ENCODE data around the gene RASGEF1B.
"Not testable (repeated sequence)": the region's sequence is repeated elsewhere in the genome, so short reads cannot be mapped to it uniquely, and the experiment has no call there.

The RASGEF1B gene

GRCh38 chr4:81421346-81422218, 50.1 kb downstream of the RASGEF1B start:
- TF ChIP-seq, protein P1, sequence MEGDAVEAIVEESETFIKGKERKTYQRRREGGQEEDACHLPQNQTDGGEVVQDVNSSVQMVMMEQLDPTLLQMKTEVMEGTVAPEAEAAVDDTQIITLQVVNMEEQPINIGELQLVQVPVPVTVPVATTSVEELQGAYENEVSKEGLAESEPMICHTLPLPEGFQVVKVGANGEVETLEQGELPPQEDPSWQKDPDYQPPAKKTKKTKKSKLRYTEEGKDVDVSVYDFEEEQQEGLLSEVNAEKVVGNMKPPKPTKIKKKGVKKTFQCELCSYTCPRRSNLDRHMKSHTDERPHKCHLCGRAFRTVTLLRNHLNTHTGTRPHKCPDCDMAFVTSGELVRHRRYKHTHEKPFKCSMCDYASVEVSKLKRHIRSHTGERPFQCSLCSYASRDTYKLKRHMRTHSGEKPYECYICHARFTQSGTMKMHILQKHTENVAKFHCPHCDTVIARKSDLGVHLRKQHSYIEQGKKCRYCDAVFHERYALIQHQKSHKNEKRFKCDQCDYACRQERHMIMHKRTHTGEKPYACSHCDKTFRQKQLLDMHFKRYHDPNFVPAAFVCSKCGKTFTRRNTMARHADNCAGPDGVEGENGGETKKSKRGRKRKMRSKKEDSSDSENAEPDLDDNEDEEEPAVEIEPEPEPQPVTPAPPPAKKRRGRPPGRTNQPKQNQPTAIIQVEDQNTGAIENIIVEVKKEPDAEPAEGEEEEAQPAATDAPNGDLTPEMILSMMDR (IDR thresholded peaks at IDR 0.05; ENCODE audit: low read depth, low read length) = no peak
- H3K4me3 ChIP-seq (ENCODE audit: low read depth, low read length) = no peak overlapping the region

DNA sequence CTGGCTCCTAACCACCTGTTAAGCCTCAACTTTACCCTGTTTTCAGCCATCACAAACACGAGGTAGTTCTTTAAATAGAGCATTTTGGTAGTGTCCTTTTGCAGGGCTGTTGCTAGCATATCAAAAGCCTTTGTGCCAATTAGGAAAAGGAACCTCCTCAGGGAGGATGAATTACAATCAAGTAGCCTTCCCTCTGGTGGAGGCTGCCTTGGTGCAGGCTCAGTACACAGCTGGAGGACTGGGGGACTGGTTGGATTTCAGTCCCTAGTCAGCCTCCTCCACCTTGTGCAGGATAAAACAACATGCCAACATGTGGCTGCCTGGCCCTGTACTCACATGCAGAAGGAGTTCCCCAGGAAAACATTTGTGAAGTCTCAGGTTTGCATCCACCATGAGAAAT, 53.1 kb downstream of the RASGEF1B start:
- TF ChIP-seq, protein P1 (IDR thresholded peaks at IDR 0.05; ENCODE audit: low read depth, low read length) = no peak

DNA sequence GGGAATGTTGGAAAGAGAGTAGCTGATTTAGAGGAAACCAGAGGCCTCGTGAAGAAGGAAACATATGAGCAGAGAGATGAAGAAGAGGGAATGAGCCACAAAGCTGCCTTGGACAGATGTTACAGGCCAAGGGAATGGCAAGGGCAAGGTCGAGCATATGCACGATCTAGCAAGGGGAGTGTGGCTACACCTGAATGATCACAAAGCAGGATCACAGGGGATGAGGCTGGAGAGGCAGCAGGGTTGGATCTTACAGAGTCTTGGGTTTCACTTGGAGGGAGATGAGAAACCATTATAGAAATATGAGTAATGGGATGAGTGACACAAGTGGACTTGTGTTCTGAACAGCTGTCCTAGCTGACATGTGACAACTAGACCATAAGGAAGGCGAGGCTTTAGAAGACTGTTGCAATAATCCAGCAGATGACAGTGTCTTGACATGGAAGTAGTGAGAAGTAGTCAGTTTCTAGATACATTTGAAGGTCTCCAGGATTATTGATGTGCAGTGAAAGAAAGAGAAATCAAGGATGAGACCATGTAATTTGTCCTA, 58.7 kb downstream of the RASGEF1B start:
- H3K4me3 ChIP-seq (ENCODE audit: low read depth, low read length) = no peak overlapping the region
- TF ChIP-seq, protein P1 (IDR thresholded peaks at IDR 0.05; ENCODE audit: low read depth, low read length) = no peak

More for the DNA sequence above, 53.1 kb downstream of the RASGEF1B start:
- H3K4me3 ChIP-seq (ENCODE audit: low read depth, low read length) = no peak overlapping the region

DNA sequence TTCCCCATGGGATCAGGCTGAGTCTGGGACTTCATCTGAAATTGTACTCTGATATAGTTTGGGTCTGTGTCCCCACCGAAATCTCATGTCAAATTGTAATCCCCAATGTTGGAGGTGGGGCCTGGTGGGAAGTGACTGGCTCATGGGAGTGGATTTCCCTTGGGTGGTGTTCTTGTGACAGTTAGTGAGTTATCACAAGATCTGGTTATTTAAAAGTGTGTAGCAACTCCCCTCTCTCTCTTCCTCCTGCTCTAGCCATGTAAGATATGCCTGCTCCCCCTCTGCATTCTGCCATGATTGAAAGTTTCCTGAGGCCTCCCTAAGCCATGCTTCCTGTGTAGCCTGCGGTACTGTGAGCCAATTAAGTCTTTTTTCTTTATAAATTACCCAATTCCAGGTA, 61.0 kb downstream of the RASGEF1B start:
- TF ChIP-seq, protein P1 (IDR thresholded peaks at IDR 0.05; ENCODE audit: low read depth, low read length) = no peak

DNA sequence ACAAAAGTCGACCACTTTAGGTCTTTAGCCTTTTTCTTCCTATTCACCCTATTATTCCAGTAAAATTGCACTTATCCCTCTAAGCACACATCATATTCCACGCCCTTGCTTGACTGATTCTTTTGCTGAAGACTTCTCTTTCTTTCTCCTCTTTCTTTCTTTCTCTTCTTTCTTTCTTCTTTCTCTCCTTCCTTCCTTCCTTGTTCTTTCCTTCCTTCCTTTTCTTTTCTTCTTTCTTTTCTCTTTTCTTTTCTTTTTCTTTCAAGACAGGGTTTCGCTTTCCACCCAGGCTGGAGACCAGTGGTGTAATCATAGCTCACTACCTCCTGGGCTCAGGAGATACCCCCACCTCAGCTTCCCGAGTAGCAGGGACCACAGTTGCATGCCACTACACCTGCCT, 61.9 kb downstream of the RASGEF1B start:
- no peak overlapping the region for H3K4me3 ChIP-seq (ENCODE audit: low read depth, low read length)
- TF ChIP-seq, protein P1 (IDR thresholded peaks at IDR 0.05; ENCODE audit: low read depth, low read length) = no peak

More for the DNA sequence above, 61.0 kb downstream of the RASGEF1B start:
- no peak overlapping the region for H3K4me3 ChIP-seq (ENCODE audit: low read depth, low read length)

GRCh38 chr4:81408341-81408740, 63.4 kb downstream of the RASGEF1B start:
- TF ChIP-seq, protein P1 (IDR thresholded peaks at IDR 0.05; ENCODE audit: low read depth, low read length) = no peak
- H3K4me3 ChIP-seq (ENCODE audit: low read depth, low read length) = no peak overlapping the region

DNA sequence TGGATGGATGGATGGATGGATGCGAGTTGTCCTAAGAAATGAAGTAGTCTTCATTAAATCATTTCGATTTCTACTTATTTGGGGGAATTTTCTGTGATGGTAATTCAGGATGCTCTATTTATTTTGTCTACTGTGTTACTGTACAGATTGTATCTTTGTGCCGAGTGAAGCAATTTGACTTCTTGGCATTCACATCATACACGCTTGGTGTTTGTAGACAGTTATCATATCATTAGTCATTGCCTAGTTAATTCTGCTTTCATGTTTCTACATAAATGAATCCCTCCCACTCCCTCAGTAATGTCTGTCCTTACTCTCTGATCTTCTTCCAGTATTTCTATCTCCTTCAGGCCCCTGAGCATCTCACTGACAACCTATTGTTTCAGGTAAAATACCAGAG, 64.0 kb downstream of the RASGEF1B start:
- TF ChIP-seq, protein P1 (IDR thresholded peaks at IDR 0.05; ENCODE audit: low read depth, low read length) = no peak
- H3K4me3 ChIP-seq (ENCODE audit: low read depth, low read length) = no peak overlapping the region

DNA sequence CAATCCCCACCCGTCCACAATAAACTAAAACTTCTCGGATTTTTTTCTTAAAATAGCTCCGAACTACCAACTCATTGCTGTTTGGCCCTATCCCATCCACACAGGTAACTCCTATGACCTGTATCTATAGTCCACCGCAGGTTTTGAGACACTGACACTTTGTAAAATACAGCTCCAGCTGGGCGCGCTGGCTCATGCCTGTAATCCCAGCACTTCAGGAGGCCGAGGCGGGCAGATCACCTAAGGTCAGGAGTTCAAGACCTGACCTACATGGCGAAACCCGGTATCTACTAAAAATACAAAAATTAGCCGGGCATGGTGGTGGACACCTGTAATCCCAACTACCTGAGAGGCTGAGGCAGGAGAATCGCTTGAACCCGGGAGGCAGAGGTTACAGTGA, 65.2 kb downstream of the RASGEF1B start:
- not testable (repeated sequence) for H3K4me3 ChIP-seq (ENCODE audit: low read depth, low read length)
